Kidney glomerular epithelial cell (primary cell): ENCODE data around the gene ANO5.
"Not testable (repeated sequence)": the region's sequence is repeated elsewhere in the genome, so short reads cannot be mapped to it uniquely, and the experiment has no call there.

Source experiments
- DNase-seq: peaks from one replicate; lab custom pipeline; 2025; lab: John Stamatoyannopoulos, UW

The ANO5 gene

GRCh38 chr11:22203281-22203680 lies 10.4 kb downstream of the ANO5 start:
- no peak for DNase-seq

DNA sequence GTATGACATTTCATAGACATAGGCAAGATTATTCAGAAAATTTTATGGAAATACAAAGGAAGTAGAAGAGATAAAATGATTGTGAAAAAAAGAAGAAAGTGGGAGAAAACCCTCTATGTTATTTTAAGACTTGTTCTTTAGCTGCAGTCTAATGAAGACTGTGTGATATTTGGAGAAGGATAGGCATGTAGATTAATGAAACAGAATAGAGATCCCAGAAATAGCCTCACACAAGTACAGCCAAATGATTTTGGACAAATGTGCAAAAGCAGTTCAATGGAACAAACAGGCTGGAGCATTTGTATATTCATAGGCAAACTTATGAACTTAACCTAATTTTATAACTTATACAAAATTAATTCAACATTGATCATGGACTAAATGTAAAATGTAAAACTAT lies 14.3 kb downstream of the ANO5 start:
- DNase-seq: no peak

- no peak for DNase-seq
Measured at GRCh38 chr11:22208151-22208858, 15.4 kb downstream of the ANO5 start.

DNA sequence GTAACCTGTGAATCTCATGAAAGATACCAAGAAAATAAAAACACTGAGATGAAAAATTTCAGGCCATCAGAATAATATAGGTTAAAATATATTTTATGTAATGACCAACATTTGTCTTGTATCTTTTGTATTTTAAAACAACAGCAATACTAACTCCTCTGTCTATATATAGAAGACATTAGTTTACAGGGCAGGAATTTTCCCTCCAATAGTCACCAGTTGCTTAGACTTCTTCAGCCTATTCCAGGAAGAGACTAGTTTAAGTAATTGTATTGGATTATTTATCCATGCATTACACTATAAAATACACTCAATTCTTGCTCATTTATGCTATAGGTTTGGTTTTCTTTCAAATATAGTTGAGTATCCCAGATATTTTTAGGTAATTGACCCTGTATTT lies 24.1 kb downstream of the ANO5 start:
- DNase-seq: no peak

DNA sequence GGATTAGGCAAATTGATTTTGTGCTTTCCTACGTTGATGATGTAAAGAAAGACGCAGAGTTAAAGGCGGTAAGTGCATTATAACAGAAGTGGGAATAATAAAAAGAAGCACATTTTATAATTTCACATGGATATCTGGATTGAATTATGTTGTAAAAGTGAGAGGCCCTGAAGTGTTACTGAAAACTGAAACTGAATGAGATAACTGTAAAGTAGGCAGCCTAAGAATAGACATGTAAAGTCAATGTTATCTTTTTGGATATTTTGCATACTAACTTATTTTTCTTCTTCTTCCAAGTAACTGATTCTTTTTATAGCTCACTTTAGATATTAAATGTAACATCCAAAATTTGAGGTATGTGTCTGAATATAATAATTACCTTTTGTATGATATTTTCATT lies 28.3 kb downstream of the ANO5 start:
- no peak for DNase-seq

DNA sequence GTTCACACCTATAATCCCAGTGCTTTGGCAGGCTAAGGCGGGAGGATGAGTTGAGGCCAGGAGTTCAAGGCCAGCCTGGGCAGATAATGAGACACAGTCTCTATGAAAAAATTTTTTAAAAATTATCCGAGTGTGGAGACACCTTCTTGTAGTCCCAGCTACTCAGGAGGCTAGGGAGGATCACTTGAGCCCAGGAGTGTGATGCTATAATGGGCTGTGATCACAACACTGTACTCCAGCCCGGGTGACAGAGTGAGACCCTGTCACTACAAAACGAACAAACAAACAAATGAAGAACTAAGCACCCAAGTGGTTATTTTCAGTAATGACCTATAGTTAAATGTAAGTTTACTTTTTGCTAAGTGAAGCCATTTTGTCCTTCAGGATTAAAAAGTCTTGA lies 32.3 kb downstream of the ANO5 start:
- no peak for DNase-seq

GRCh38 chr11:22234743-22235142 lies 41.9 kb downstream of the ANO5 start:
- no peak for DNase-seq

- DNase-seq: peak; percentile 56
Measured at GRCh38 chr11:22244986-22245592, 52.2 kb downstream of the ANO5 start.

GRCh38 chr11:22246992-22247391 lies 54.1 kb downstream of the ANO5 start:
- DNase-seq: no peak

GRCh38 chr11:22249871-22250270 lies 57.0 kb downstream of the ANO5 start:
- no peak for DNase-seq

- DNase-seq: no peak
Measured at GRCh38 chr11:22256876-22257275, 64.0 kb downstream of the ANO5 start.

DNA sequence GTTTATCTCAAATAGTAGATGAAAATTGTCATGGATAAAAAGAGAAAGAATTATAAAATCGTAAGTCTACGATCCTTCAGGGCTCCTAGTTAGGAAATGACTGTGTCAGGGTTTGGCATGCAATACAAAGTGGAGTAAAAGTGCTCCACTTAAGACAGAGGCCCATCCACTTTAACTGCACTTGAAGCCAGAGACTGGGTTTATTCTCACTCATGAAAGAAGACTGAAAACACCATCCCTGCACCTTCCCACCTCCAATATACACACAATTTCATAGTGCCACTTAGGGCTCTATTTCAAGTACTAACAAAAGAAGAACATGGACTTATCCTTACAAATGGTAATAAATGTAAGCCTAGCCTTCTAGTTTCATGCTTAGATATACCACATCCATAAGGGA lies 70.7 kb downstream of the ANO5 start:
- no peak for DNase-seq

GRCh38 chr11:22268983-22269624 lies 76.2 kb downstream of the ANO5 start:
- not testable (repeated sequence) for DNase-seq

- no peak for DNase-seq
Measured at GRCh38 chr11:22273781-22274180, 80.9 kb downstream of the ANO5 start.

DNA sequence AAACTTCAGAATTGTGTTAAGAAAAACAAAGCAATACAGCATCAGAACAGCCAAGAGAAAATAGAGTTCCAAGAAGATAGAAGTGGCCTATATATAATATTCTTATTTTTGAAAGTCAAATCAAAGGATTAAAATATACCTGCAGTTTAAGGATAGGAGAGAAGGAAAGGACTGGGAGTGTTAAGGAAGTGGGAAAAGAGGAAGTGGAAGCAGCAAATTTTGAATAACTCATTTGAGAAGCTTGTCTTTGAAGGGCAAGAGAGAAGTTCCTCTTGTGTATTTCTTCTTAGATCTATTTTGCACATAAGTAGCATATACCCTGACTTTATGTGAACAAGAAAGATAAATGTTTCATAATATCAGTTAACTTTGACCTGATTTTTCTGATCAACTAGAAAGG lies 82.7 kb downstream of the ANO5 start:
- DNase-seq: no peak

DNA sequence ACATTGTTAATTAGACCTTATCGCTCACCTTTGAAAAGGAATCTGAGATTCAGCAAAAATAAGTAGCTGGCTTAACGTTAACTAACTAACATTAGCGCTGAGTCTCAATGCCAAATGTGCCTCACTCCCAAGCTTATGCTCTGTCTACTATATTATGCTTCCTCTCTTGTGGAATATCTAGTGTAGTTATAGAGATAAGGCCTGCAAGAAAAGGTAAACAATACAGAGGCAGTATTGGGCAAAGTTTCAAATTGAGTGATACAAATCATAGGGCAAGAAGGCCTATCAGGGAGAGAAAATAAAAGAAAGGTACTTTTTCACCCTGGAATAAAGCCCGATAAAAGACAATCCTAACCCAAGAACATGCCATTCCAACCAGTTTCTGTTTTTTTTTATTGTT lies 83.7 kb downstream of the ANO5 start:
- no peak for DNase-seq

DNA sequence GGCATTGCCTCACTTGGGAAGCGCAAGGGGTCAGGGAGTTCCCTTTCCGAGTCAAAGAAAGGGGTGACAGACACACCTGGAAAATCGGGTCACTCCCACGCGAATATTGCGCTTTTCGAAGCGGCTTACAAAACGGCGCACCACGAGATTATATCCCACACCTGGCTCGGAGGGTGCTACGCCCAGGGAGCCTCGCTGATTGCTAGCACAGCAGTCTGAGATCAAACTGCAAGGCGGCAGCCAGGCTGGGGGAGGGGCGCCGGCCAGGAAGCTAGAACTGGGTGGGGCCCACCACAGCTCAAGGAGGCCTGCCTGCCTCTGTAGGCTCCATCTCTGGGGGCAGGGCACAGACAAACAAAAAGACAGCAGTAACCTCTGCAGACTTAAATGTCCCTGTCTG lies 92.1 kb downstream of the ANO5 start:
- not testable (repeated sequence) for DNase-seq

GRCh38 chr11:22302368-22302767 lies 109.5 kb downstream of the ANO5 start:
- no peak for DNase-seq

- peak; percentile 57 for DNase-seq
Measured at GRCh38 chr11:22304337-22304961, 111.6 kb downstream of the ANO5 start.

DNA sequence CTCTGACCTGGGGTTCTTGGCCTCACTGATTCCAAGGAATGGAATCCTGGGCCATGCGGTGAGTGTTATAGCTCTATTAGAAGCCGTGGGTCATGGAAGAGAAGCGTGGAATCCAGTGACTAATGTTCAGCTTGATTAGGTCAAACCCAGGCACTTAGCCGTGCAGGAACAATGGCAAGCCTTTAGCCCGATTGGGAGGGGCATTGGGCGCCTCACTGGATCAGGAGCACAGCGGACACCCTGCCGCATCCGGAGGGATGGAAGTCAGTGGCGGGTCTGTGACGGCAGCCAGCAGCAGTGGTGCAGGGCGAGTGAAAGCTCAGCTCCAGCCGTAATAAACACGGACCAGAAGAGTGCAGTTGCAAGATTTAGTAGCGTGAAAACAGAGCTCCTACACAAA lies 124.8 kb downstream of the ANO5 start:
- DNase-seq: no peak

DNA sequence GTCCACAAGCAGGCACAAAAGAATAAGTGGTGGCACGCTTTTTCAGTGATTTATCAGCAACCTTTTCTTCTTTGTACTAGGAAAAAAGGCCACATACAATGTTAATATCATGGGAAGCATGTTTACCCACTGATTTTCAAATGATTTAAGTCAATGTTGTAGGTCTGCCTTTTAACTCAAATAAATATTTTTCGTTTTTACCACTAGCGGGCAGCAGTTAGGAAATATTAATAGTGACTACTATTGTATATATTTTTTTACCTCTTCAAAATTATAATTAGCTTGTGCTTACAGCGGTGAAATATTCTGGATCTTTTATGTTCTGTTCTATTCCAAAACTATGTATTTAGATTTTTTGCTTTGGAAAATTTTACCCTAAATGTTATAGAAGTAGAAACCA lies 138.9 kb downstream of the ANO5 start:
- DNase-seq: no peak
